Liver (tissue), 3 donors: Measurements from ENCODE around the gene LIPG.

Experiments used
- ATF3 ChIP-seq: IDR thresholded peaks from 2 replicates; pipeline ENCODE4 v1.6.1; 2016; ENCODE audit warnings: antibody characterized with exemption
- CTCF ChIP-seq: fragments of 150-350 bp; IDR thresholded peaks from 2 replicates; pipeline ENCODE4 v1.5.1; 2017; ENCODE audit warnings: improper control_type of control experiment, low read depth, low read length; ENCODE audit not compliant: missing input control
- EGR1 ChIP-seq, 2 donors: IDR thresholded peaks; 2 replicates each; pipeline ENCODE4 v1.6.1; 2016 to 2018; ENCODE audit warnings: antibody characterized with exemption in 2 of 2, low read depth in 2 of 2
- FOXA2 ChIP-seq: IDR thresholded peaks from 2 replicates; pipeline ENCODE4 v1.6.1; 2016; ENCODE audit warnings: antibody characterized with exemption
- JUND ChIP-seq, 2 donors: IDR thresholded peaks; 2 replicates each; pipeline ENCODE4 v1.6.1; 2016; ENCODE audit warnings: antibody characterized with exemption in 2 of 2
- MAX ChIP-seq: IDR thresholded peaks from 2 replicates; pipeline ENCODE4 v1.6.1; 2016; ENCODE audit warnings: antibody characterized with exemption
- RAD21 ChIP-seq, 2 donors: IDR thresholded peaks; 2 replicates each; pipeline ENCODE4 v1.6.1; 2016; ENCODE audit warnings: antibody characterized with exemption in 2 of 2, mild to moderate bottlenecking in 2 of 2
- SP1 ChIP-seq: IDR thresholded peaks from 2 replicates; pipeline ENCODE4 v1.6.1; 2018; ENCODE audit warnings: antibody characterized with exemption, mild to moderate bottlenecking
- TAF1 ChIP-seq: conservative IDR thresholded peaks from 2 replicates; pipeline ENCODE4 v1.6.1; 2016; ENCODE audit warnings: antibody characterized with exemption, mild to moderate bottlenecking
- YY1 ChIP-seq: IDR thresholded peaks from 2 replicates; pipeline ENCODE4 v1.6.1; 2016; ENCODE audit warnings: antibody characterized with exemption, mild to moderate bottlenecking
- donor health status: healthy.
- donor health status: healthy.

DNA sequence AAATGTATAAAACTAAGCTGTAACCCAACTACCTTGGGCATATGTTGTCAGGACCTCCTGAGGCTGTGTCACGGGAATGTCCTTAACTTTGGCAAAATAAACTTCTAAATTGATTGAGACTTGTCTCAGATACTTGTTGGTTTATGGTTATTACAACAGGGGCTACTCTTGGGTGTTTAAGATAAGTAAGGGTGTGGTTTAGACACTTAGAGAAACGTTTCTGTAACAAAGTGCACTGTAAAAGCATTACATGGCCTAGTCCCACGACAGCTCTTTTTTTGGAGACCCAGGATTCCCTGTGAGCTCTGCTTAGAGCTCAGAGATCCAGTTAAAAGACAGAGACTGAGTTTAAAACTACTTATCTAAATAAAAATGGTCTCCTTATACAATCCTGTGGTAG lies 32.3 kb upstream of the LIPG start:
- TF ChIP-seq RAD21 (IDR thresholded peaks at IDR 0.05) (no peak), CTCF (no peak), MAX (no peak), FOXA2 (no peak), YY1 (no peak), TAF1 (no peak), EGR1 (IDR thresholded peaks at IDR 0.05; ENCODE audit: low read depth in 2 of 2) (no peak), JUND (IDR thresholded peaks at IDR 0.05) (no peak), SP1 (no peak), ATF3 (no peak)
